Thoracic aorta (tissue), 2 donors: ENCODE results near the gene MOK. TPM values are rescaled to one million over a fixed set of nuclear protein-coding genes. Genes with fewer than 3 reads are reported as not detected.
"Not testable (repeated sequence)": the region's sequence is repeated elsewhere in the genome, so short reads cannot be mapped to it uniquely, and the experiment has no call there.

Experiments used
- ATAC-seq: fragments of 150-250 bp; one replicate; pipeline ENCODE4 v1.8.0; 2017; ENCODE audit warnings: low read depth; ENCODE audit not compliant: insufficient number of reproducible peaks, low FRiP score
- DNase-seq: peaks from one replicate; pipeline ENCODE4 v3.0.0-alpha.2; 2020; ENCODE audit warnings: low spot score
- H3K27ac ChIP-seq, 2 donors: fragments of 200-600 bp; sonication (generic); 1 replicate in 1 of 2; 2 replicates in 1 of 2; pipeline ENCODE4 v1.5.1; 2016; ENCODE audit warnings: mild to moderate bottlenecking in 2 of 2, moderate library complexity in 2 of 2
- H3K27me3 ChIP-seq: fragments of 200-600 bp; sonication (generic); replicated peaks from 2 replicates; pipeline ENCODE4 v1.6.0; 2016; ENCODE audit warnings: mild to moderate bottlenecking; ENCODE audit not compliant: insufficient read depth
- H3K36me3 ChIP-seq: fragments of 200-600 bp; sonication (generic); one replicate; pipeline ENCODE4 v1.5.1; 2016
- H3K4me1 ChIP-seq, 2 donors: fragments of 200-600 bp; sonication (generic); 1 replicate in 1 of 2; 2 replicates in 1 of 2; pipeline versions ENCODE4 v1.5.1 to v1.6.0; 2016; ENCODE audit warnings: low read depth in 2 of 2, mild to moderate bottlenecking in 1 of 2; ENCODE audit not compliant: control insufficient read depth in 1 of 2
- H3K4me3 ChIP-seq: fragments of 200-600 bp; sonication (generic); 2 replicates; pipeline ENCODE4 v1.5.1; 2016; ENCODE audit warnings: mild to moderate bottlenecking
- H3K9me3 ChIP-seq: fragments of 200-600 bp; sonication (generic); 2 replicates; pipeline ENCODE4 v1.5.1; 2016
- CTCF ChIP-seq: fragments of 200-600 bp; sonication (generic); IDR thresholded peaks from one replicate; pipeline ENCODE4 v1.5.1; 2019; ENCODE audit warnings: antibody characterized with exemption
- total RNA-seq, 2 donors: library from RNA; depleted of rRNA; stranded (reverse); fragments of >200 nt; gene quantifications; one replicate each; pipeline versions ENCODE4 v1.1.0 to v1.2.3, GENCODE V29; 2016

The MOK gene
- total RNA-seq, 2 donors from 2014 or later: 15.0 to 41.0 TPM

DNA sequence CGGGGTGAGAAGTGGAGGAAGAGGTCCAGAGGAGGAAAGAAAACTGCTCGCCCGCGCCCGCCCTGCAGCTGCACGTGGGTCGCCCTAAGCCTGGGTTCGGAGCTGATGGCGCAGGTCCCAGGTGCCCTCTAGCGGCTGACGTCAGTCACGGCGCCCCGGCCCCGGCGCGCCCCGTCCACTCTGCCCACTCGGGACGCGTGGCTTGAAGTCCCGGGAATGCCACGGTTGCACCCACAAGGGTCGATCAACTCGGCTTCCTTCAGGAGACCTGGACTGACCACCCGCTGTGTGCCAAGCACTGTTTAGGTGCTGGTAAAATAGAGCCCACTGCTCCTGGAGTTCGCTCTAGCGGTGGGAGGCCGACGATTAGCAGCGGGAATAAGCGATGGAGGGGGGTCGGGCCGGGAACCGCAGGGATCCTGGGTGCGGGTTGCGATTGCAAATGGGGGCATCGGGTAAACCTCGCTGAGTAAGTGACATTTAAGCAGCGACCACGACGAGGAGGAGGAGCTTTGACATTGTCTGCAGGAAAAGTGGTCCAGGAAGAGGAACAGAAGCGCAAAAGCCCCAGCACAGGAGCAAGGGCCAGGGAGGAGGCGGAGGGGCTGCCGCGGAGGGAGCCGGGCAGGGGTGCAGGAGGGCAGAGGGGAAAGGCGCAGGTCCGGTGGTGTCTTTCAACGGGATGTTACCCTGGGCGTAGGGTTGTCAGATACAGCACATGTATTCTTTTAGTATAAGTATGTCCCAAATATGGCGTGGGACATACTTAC lies 9.5 kb upstream of the MOK start:
- Histone ChIP-seq H3K4me3 (peak overlapping the region; percentile 75), H3K4me1 (peaks cover 5 to 42% of the 10 kb centered on the region in 2 donors), H3K36me3 (no peaks in the 10 kb centered on the region), H3K27ac (no peak overlapping the region), H3K27me3 (no peaks in the 10 kb centered on the region), H3K9me3 (no peaks in the 10 kb centered on the region)
- DNase-seq (peak; percentile 41), ATAC-seq (peak; percentile 56)
- TF ChIP-seq CTCF: peak; percentile 93

DNA sequence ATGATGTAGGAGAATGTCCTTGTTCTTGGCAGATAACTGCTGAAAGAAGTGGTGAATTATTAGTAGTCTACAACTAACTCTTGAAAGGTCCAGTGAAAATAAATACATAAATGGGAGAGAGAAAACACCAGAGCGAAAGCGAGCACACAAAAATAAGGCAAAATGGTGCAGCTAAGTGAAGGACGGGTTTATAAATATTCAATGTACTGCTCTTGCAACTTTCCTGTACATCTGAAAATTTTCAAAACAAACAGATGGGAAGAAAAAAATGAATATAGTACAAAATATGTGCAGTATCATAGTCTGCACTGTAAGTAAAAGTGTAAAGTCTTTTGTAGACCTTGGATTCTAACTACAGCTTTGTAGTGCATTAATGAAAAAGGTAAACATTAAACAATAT lies 1.3 kb downstream of the MOK start:
- TF ChIP-seq CTCF: no peak
- H3K36me3 ChIP-seq: no peaks in the 10 kb centered on the region
- no peaks in the 10 kb centered on the region for H3K27me3 ChIP-seq
- no peak for ATAC-seq
- no peak for DNase-seq
- no peaks in the 10 kb centered on the region for H3K9me3 ChIP-seq
- no peak overlapping the region for H3K4me3 ChIP-seq
- H3K27ac ChIP-seq: no peak overlapping the region
- peaks cover 4 to 9% of the 10 kb centered on the region in 2 donors for H3K4me1 ChIP-seq

DNA sequence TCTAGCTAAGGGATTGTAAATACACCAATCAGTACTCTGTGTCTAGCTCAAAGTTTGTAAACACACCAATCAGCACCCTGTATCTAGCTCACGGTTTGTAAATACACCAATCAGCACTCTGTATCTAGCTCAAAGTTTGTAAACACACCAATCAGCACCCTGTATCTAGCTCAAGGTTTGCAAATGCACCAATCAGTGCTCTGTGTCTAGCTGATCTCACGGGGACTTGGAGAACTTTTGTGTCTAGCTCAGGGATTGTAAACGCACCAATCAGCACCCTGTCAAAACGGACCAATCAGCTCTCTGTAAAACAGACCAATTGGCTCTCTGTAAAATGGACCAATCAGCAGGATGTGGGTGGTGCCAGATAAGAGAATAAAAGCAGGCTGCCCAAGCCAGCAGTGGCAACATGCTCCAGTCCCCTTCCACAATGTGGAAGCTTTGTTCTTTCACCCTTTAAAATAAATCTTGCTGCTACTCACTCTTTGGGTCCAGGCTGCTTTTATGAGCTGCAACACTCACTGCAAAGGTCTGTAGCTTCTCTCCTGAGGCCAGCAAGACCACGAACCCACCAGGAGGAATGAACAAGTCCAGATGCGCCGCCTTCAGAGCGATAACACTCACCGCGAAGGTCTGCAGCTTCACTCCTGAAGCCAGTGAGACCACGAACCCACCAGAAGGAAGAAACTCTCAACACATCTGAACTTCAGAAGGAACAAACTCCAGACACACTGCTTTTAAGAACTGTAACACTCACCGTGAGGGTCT lies 6.5 kb downstream of the MOK start:
- not testable (repeated sequence) for H3K36me3 ChIP-seq, ATAC-seq, H3K27me3 ChIP-seq, DNase-seq, H3K27ac ChIP-seq, H3K9me3 ChIP-seq, H3K4me3 ChIP-seq
- H3K4me1 ChIP-seq: peaks cover 0 to 17% of the 10 kb centered on the region in 2 donors

- no peak for TF ChIP-seq CTCF
- Histone ChIP-seq H3K27me3 (no peaks in the 10 kb centered on the region), H3K9me3 (no peaks in the 10 kb centered on the region), H3K4me3 (no peak overlapping the region), H3K36me3 (no peaks in the 10 kb centered on the region), H3K27ac (no peak overlapping the region), H3K4me1 (peaks cover 0 to 17% of the 10 kb centered on the region in 2 donors)
- no peak for ATAC-seq
- no peak for DNase-seq
These were observed 7.4 kb downstream of the MOK start for GRCh38 chr14:102297436-102298170.

- peak; percentile 23 for TF ChIP-seq CTCF
- Histone ChIP-seq H3K36me3 (no peaks in the 10 kb centered on the region), H3K4me3 (no peak overlapping the region), H3K27me3 (no peaks in the 10 kb centered on the region), H3K27ac (peak overlapping the region; percentile 31 to 43), H3K4me1 (peaks cover 0 to 17% of the 10 kb centered on the region in 2 donors), H3K9me3 (no peaks in the 10 kb centered on the region)
- DNase-seq (no peak), ATAC-seq (no peak)
These were observed 9.7 kb downstream of the MOK start for GRCh38 chr14:102295270-102295669.
